K562 (cell line): ENCODE data around the gene RWDD3. TPM values are rescaled to one million over a fixed set of nuclear protein-coding genes. Genes with fewer than 3 reads are reported as not detected.

Source experiments
- HNRNPH1 ChIP-seq: fragments of 200-400 bp; formaldehyde crosslinking; optimal IDR thresholded peaks from 2 replicates; pipeline ENCODE3; 2017; ENCODE audit warnings: low read depth, mild to moderate bottlenecking, low read length, moderate library complexity
- KAT7 ChIP-seq: sonication (generic); formaldehyde crosslinking; IDR thresholded peaks from 2 replicates; pipeline ENCODE4 v1.8.0; 2022; ENCODE audit warnings: missing genetic modification reagents, mild to moderate bottlenecking, borderline replicate concordance
- KDM1A ChIP-seq, 2 experiments: fragments of 450-650 bp; IDR thresholded peaks; 2 replicates each; pipeline ENCODE4 v1.6.1; 2016; ENCODE audit warnings: mild to moderate bottlenecking in 2 of 2
- NONO ChIP-seq, 2 experiments: fragments of 200-400 bp in 1 of 2; fragments of 450-650 bp in 1 of 2; formaldehyde crosslinking in 1 of 2; IDR thresholded peaks; 2 replicates each; pipeline ENCODE4 v1.6.1; 2017; ENCODE audit warnings: low read depth in 2 of 2, mild to moderate bottlenecking in 2 of 2, moderate library complexity in 2 of 2, low read length in 1 of 2
- PHF20 ChIP-seq: fragments of 450-650 bp; IDR thresholded peaks from 2 replicates; pipeline ENCODE4 v1.6.1; 2018; ENCODE audit not compliant: partially characterized antibody
- POLR2A ChIP-seq: fragments of 450-650 bp; conservative IDR thresholded peaks from 2 replicates; pipeline ENCODE4 v1.6.1; 2016
- RBBP5 ChIP-seq: fragments of 200-600 bp; sonication (generic); IDR thresholded peaks from 2 replicates; pipeline ENCODE4 v1.6.1; 2012; ENCODE audit warnings: borderline replicate concordance, mild to moderate bottlenecking, low read length, control low read depth, inconsistent platforms; ENCODE audit not compliant: insufficient read depth, poor library complexity, severe bottlenecking
- ZBTB1 ChIP-seq: sonication (generic); formaldehyde crosslinking; IDR thresholded peaks from 2 replicates; pipeline ENCODE4 v1.8.1; 2023; ENCODE audit warnings: missing genetic modification reagents, low read depth, mild to moderate bottlenecking, borderline replicate concordance
- ZNF140 ChIP-seq: fragments of 250-450 bp; sonication (Bioruptor Pico); IDR thresholded peaks from 2 replicates; pipeline ENCODE4 v1.8.0; 2021; ENCODE audit warnings: moderate library complexity, mild to moderate bottlenecking, inconsistent platforms
- ZNF146 ChIP-seq: IDR thresholded peaks from one replicate; pipeline ENCODE4 v1.6.1; 2018; ENCODE audit warnings: missing compliant biosample characterization; ENCODE audit not compliant: unreplicated experiment
- ZNF316 ChIP-seq: fragments of 450-650 bp; IDR thresholded peaks from 2 replicates; pipeline ENCODE4 v1.6.1; 2016
- ZNF324 ChIP-seq: fragments of 250-450 bp; sonication (Bioruptor Pico); IDR thresholded peaks from 2 replicates; pipeline ENCODE4 v1.4.0; 2020; ENCODE audit warnings: mild to moderate bottlenecking
- ZNF354B ChIP-seq: fragments of 250-450 bp; sonication (Bioruptor Pico); IDR thresholded peaks from 2 replicates; pipeline ENCODE4 v1.4.0; 2020
- ZNF561 ChIP-seq: fragments of 450-650 bp; formaldehyde crosslinking; conservative IDR thresholded peaks from 2 replicates; pipeline ENCODE4 v1.4.0; 2020; ENCODE audit warnings: mild to moderate bottlenecking, moderate library complexity
- polyA plus RNA-seq, 8 experiments: library from polyadenylated mRNA; depleted of rRNA in 4 of 8; stranded (reverse) in 5 of 8; unstranded in 3 of 8; fragments of >200 nt; fragmentation: Nextera tagmentation in 2 of 8; fragmentation: Illumina TruSeq in 1 of 8; extraction: Ambion mirVana in 2 of 8; extraction: Trizol in 1 of 8; gene quantifications; 2 replicates each; pipeline versions ENCODE4 v1.2.1 to v1.2.3, GENCODE V29; 2011 to 2014; ENCODE audit warnings: inconsistent platforms in 1 of 8, missing spikeins in 1 of 8
- total RNA-seq, 7 experiments: library from RNA; depleted of rRNA in 6 of 7; stranded (reverse); fragments of >200 nt in 6 of 7; fragmentation: Illumina TruSeq in 2 of 7; extraction: Trizol in 2 of 7; gene quantifications; 2 replicates each; pipeline versions ENCODE4 v1.2.1 to v1.2.3, GENCODE V29; 2011 to 2021; ENCODE audit warnings: low replicate concordance in 1 of 7
- TF ChIP-seq, protein P1 (sequence below), 2 experiments: fragments of 150-350 bp in 1 of 2; IDR thresholded peaks; 2 replicates each; pipeline ENCODE4 v1.6.1; 2012 to 2016; ENCODE audit warnings: low read depth in 2 of 2, low read length in 2 of 2, mild to moderate bottlenecking in 1 of 2, moderate library complexity in 1 of 2
- TF ChIP-seq, protein P2 (sequence below): fragments of 450-650 bp; IDR thresholded peaks from 2 replicates; pipeline ENCODE4 v1.6.1; 2018; ENCODE audit not compliant: partially characterized antibody
- TF ChIP-seq, protein P3 (sequence below): fragments of 250-450 bp; sonication (Bioruptor Pico); IDR thresholded peaks from 2 replicates; pipeline ENCODE4 v1.5.0; 2022; ENCODE audit warnings: mild to moderate bottlenecking

RWDD3 gene
- total and polyA plus RNA-seq, 9 of the 15 experiments (the other 6 are each of a cell fraction or from before 2014, with no cell fraction given), result 21.6 to 65.0 (median 34.9) TPM

- TF ChIP-seq, protein P1, sequence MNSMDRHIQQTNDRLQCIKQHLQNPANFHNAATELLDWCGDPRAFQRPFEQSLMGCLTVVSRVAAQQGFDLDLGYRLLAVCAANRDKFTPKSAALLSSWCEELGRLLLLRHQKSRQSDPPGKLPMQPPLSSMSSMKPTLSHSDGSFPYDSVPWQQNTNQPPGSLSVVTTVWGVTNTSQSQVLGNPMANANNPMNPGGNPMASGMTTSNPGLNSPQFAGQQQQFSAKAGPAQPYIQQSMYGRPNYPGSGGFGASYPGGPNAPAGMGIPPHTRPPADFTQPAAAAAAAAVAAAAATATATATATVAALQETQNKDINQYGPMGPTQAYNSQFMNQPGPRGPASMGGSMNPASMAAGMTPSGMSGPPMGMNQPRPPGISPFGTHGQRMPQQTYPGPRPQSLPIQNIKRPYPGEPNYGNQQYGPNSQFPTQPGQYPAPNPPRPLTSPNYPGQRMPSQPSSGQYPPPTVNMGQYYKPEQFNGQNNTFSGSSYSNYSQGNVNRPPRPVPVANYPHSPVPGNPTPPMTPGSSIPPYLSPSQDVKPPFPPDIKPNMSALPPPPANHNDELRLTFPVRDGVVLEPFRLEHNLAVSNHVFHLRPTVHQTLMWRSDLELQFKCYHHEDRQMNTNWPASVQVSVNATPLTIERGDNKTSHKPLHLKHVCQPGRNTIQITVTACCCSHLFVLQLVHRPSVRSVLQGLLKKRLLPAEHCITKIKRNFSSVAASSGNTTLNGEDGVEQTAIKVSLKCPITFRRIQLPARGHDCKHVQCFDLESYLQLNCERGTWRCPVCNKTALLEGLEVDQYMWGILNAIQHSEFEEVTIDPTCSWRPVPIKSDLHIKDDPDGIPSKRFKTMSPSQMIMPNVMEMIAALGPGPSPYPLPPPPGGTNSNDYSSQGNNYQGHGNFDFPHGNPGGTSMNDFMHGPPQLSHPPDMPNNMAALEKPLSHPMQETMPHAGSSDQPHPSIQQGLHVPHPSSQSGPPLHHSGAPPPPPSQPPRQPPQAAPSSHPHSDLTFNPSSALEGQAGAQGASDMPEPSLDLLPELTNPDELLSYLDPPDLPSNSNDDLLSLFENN (IDR thresholded peaks at IDR 0.05; ENCODE audit: low read depth in 2 of 2, low read length in 2 of 2), result peak in 1 of 2 experiments; percentile 78; a peak in 2 of 4 replicates
- TF ChIP-seq KDM1A (IDR thresholded peaks at IDR 0.05) (no peak), ZNF561 (CRISPR knock-in tag) (no peak), HNRNPH1 (no peak), POLR2A (peak; percentile 82), ZBTB1 (peak; percentile 52; the same call in 1 of the 2 replicates), ZNF140 (CRISPR knock-in tag) (no peak), ZNF354B (CRISPR knock-in tag) (no peak), PHF20 (peak; percentile 83), ZNF324 (CRISPR knock-in tag) (no peak), KAT7 (peak; percentile 86; the same call in 1 of the 2 replicates), ZNF146 (no peak), ZNF316 (no peak), NONO (IDR thresholded peaks at IDR 0.05; ENCODE audit: low read depth in 2 of 2, low read length in 1 of 2) (peak; percentile 63 to 84; a peak in 3 of 4 replicates), RBBP5 (peak; percentile 63)
- TF ChIP-seq, protein P2, sequence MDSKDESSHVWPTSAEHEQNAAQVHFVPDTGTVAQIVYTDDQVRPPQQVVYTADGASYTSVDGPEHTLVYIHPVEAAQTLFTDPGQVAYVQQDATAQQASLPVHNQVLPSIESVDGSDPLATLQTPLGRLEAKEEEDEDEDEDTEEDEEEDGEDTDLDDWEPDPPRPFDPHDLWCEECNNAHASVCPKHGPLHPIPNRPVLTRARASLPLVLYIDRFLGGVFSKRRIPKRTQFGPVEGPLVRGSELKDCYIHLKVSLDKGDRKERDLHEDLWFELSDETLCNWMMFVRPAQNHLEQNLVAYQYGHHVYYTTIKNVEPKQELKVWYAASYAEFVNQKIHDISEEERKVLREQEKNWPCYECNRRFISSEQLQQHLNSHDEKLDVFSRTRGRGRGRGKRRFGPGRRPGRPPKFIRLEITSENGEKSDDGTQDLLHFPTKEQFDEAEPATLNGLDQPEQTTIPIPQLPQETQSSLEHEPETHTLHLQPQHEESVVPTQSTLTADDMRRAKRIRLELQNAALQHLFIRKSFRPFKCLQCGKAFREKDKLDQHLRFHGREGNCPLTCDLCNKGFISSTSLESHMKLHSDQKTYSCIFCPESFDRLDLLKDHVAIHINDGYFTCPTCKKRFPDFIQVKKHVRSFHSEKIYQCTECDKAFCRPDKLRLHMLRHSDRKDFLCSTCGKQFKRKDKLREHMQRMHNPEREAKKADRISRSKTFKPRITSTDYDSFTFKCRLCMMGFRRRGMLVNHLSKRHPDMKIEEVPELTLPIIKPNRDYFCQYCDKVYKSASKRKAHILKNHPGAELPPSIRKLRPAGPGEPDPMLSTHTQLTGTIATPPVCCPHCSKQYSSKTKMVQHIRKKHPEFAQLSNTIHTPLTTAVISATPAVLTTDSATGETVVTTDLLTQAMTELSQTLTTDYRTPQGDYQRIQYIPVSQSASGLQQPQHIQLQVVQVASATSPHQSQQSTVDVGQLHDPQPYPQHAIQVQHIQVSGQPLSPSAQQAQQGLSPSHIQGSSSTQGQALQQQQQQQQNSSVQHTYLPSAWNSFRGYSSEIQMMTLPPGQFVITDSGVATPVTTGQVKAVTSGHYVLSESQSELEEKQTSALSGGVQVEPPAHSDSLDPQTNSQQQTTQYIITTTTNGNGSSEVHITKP, result no peak
- TF ChIP-seq, protein P3, sequence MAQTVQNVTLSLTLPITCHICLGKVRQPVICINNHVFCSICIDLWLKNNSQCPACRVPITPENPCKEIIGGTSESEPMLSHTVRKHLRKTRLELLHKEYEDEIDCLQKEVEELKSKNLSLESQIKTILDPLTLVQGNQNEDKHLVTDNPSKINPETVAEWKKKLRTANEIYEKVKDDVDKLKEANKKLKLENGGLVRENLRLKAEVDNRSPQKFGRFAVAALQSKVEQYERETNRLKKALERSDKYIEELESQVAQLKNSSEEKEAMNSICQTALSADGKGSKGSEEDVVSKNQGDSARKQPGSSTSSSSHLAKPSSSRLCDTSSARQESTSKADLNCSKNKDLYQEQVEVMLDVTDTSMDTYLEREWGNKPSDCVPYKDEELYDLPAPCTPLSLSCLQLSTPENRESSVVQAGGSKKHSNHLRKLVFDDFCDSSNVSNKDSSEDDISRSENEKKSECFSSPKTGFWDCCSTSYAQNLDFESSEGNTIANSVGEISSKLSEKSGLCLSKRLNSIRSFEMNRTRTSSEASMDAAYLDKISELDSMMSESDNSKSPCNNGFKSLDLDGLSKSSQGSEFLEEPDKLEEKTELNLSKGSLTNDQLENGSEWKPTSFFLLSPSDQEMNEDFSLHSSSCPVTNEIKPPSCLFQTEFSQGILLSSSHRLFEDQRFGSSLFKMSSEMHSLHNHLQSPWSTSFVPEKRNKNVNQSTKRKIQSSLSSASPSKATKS, result no peak
These were observed at the start of gene RWDD3 (continued) for GRCh38 chr1:95233737-95234500.
